MCF 10A (cell line): Measurements from ENCODE around the gene SLC16A7. TPM values are rescaled to one million over a fixed set of nuclear protein-coding genes. Genes with fewer than 3 reads are reported as not detected.

Experiments
- BruUV-seq: library from RNA; stranded (reverse); fragments of 400-500 nt; replicated peaks from 2 replicates; lab custom pipeline; 2021; lab: Mats Ljungman, UMichigan
- CTCF ChIA-PET: fragments of 300-600 bp; sonication (Branson Sonifier 250); formaldehyde crosslinking; extraction: SDS; loops from one replicate; lab custom pipeline; 2021; ENCODE audit warnings: antibody characterized with exemption, inconsistent platforms; lab: Yijun Ruan, JAX
- POLR2A ChIA-PET: fragments of 300-600, 350-650 bp; sonication (Branson Sonifier 250); formaldehyde crosslinking; extraction: SDS; loops from one replicate; lab custom pipeline; 2020; ENCODE audit warnings: antibody characterized with exemption, inconsistent platforms; lab: Yijun Ruan, JAX
- DNase-seq: peaks from one replicate; pipeline ENCODE4 v3.0.0-alpha.2; 2018; ENCODE audit not compliant: unreplicated experiment
- H3K27ac Mint-ChIP-seq: one replicate; pipeline ENCODE4 v1.8.0; 2022; ENCODE audit warnings: mild to moderate bottlenecking, low read depth, mixed read lengths; ENCODE audit not compliant: unreplicated experiment
- H3K27me3 Mint-ChIP-seq: one replicate; pipeline ENCODE4 v1.8.0; 2022; ENCODE audit warnings: mixed read lengths; ENCODE audit not compliant: insufficient read depth, unreplicated experiment
- H3K36me3 Mint-ChIP-seq: one replicate; pipeline ENCODE4 v1.8.0; 2022; ENCODE audit warnings: mild to moderate bottlenecking, moderate library complexity, mixed read lengths; ENCODE audit not compliant: insufficient read depth, unreplicated experiment
- H3K4me1 Mint-ChIP-seq: one replicate; pipeline ENCODE4 v1.8.0; 2022; ENCODE audit warnings: mixed read lengths; ENCODE audit not compliant: insufficient read depth, unreplicated experiment
- H3K4me3 Mint-ChIP-seq: one replicate; pipeline ENCODE4 v1.8.0; 2022; ENCODE audit warnings: mild to moderate bottlenecking, moderate library complexity, mixed read lengths; ENCODE audit not compliant: unreplicated experiment
- H3K9me3 Mint-ChIP-seq: one replicate; pipeline ENCODE4 v1.8.0; 2022; ENCODE audit warnings: mixed read lengths; ENCODE audit not compliant: unreplicated experiment
- CTCF ChIP-seq: fragments of 200-600 bp; IDR thresholded peaks from one replicate; pipeline ENCODE4 v1.8.0; 2022; ENCODE audit warnings: antibody characterized with exemption, mild to moderate bottlenecking; ENCODE audit not compliant: unreplicated experiment
- intact Hi-C: fragments of 100-400 bp; cut with micrococcal nuclease; formaldehyde crosslinking; loops from 2 replicates; pipeline ENCODE4 v1.14.1; 2022
- total RNA-seq: library from RNA; stranded (reverse); gene quantifications from 2 replicates; pipeline ENCODE4 v1.2.3, GENCODE V29; 2022

SLC16A7 gene
- total RNA-seq, 1 experiment from 2014 or later, result 32.6 TPM

- H3K36me3 Mint-ChIP-seq, result no peaks in the 10 kb centered on the region
- no peak for TF ChIP-seq CTCF
- H3K9me3 Mint-ChIP-seq, result no peaks in the 10 kb centered on the region
- H3K27me3 Mint-ChIP-seq, result no peaks in the 10 kb centered on the region
- DNase-seq, result no peak
- no TSS peak for BruUV-seq
- ChIA-PET POLR2A (interaction anchor here (1.9 kb wide), 1 partner anchor 42 kb away, joined by 7 read pairs; no protein-coding TSS in a partner anchor), CTCF (interaction anchor here (1.2 kb wide), 1 partner anchor 51 kb away, joined by 4 read pairs; no protein-coding TSS in a partner anchor)
- intact Hi-C loops, result no loop called here
- peaks cover 9% of the 10 kb centered on the region for H3K4me1 Mint-ChIP-seq
- no peak overlapping the region for H3K4me3 Mint-ChIP-seq
- no peak overlapping the region for H3K27ac Mint-ChIP-seq
Measured at GRCh38 chr12:59657711-59658110, 61.9 kb downstream of the SLC16A7 start.

- ChIA-PET POLR2A (interaction anchor here (0.7 kb wide), 1 partner anchor 60 kb away, joined by 3 read pairs; no protein-coding TSS in a partner anchor), CTCF (no interaction called here)
- Mint-ChIP-seq H3K36me3 (no peaks in the 10 kb centered on the region), H3K27ac (no peak overlapping the region), H3K4me1 (peaks cover 9% of the 10 kb centered on the region), H3K4me3 (no peak overlapping the region), H3K27me3 (no peaks in the 10 kb centered on the region), H3K9me3 (no peaks in the 10 kb centered on the region)
- no peak for TF ChIP-seq CTCF
- DNase-seq, result no peak
- BruUV-seq, result no TSS peak
- intact Hi-C loops, result no loop called here
Measured at GRCh38 chr12:59660148-59660547, 64.3 kb downstream of the SLC16A7 start.

GRCh38 chr12:59660921-59661597 lies 65.2 kb downstream of the SLC16A7 start:
- no TSS peak for BruUV-seq
- Mint-ChIP-seq H3K36me3 (no peaks in the 10 kb centered on the region), H3K9me3 (no peaks in the 10 kb centered on the region), H3K4me1 (peaks cover 9% of the 10 kb centered on the region), H3K27me3 (no peaks in the 10 kb centered on the region), H3K4me3 (no peak overlapping the region), H3K27ac (no peak overlapping the region)
- intact Hi-C loops, result no loop called here
- CTCF ChIA-PET, result interaction anchor here (0.7 kb wide), 1 partner anchor 151 kb away, joined by 4 read pairs; no protein-coding TSS in a partner anchor
- TF ChIP-seq CTCF, result no peak
- POLR2A ChIA-PET, result interaction anchor here (0.6 to 1.3 kb wide), 5 partner anchors 9 to 101 kb away, joined by 3 to 6 read pairs (median 3); no protein-coding TSS in a partner anchor
- DNase-seq, result no peak

- ChIA-PET POLR2A (no interaction called here), CTCF (no interaction called here)
- Mint-ChIP-seq H3K36me3 (peaks cover 4% of the 10 kb centered on the region), H3K27me3 (no peaks in the 10 kb centered on the region), H3K27ac (no peak overlapping the region), H3K4me3 (no peak overlapping the region), H3K4me1 (peaks cover 6% of the 10 kb centered on the region), H3K9me3 (peaks cover 12% of the 10 kb centered on the region)
- intact Hi-C loops, result no loop called here
- DNase-seq, result no peak
- no peak for TF ChIP-seq CTCF
- no TSS peak for BruUV-seq
Measured at GRCh38 chr12:59664495-59664894, 68.7 kb downstream of the SLC16A7 start.
